ENCODE measurements around the gene MGMT.

The MGMT gene

DNA sequence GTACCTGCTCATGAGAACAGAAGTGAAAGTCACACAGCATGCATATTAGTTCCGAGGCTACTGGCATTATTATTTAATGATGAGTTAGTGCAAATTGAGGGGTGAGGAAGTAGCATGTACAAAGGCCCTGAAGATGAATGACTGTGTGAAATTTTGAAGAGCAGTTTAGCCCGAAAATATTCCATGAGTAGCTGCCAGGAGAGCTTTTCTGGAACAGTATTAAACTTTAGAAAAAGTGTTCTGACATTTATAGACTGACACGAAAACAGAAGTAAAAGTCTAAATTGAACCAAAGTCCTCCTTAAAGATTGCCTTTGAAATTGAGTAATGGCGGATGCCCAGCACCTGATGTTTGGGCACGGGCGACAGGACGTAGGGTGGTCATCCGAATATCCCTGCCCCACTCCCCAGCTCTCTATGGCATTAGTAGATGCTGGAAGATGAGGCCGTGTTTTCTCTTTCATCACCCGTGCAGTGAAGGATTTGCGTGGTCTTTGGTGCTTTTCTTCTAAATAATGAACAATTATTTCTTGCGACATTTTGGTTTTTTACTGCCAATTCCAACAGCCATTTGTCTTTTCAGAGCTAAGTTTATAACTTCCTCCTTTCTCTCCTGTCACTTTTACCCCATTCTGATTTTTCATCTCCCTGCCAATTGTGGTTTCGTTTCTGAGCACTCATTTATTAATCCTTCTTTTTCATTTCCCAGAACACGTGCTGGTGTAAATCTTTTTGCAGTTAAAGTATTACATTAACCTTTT lies 192.6 kb downstream of the MGMT start:
- no peak for DNase-seq

DNA sequence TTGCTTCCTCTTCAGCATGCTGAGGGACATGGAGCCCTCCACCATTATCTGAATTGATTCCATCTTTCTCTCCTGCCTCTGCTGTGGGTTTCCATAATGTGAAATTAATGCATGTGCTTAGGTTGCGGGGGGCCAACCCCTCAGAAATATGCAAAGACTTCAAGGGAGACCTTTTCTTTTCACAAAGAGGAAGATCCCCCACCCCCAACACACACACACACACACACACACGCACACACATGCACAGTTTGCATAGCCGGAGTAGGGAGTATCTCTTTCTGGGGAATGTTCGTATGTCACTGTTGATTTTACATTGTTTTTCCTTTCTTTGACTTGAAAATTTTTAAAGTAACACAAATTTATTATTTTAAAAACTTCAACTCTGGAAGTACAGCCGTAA lies 193.5 kb downstream of the MGMT start:
- DNase-seq, result no peak

DNA sequence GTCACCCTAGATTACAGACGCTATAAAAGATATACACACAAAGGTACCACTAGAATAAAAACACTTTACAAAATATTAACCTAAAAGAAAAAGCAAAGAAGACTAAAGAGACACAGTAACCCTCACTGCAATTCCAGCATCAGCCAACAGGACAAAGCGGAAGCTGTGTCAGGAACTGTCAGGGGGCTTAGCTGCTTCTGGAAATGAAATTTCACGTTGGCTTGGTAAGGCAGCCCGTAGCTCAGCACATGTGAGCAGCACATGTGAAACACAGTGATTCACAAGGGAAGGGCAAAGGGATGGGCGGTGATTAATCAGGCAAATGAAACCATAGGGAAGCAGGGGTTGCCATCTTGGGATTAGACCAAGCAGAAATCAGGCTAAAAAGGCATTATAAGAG lies 195.4 kb downstream of the MGMT start:
- DNase-seq, result no peak

DNA sequence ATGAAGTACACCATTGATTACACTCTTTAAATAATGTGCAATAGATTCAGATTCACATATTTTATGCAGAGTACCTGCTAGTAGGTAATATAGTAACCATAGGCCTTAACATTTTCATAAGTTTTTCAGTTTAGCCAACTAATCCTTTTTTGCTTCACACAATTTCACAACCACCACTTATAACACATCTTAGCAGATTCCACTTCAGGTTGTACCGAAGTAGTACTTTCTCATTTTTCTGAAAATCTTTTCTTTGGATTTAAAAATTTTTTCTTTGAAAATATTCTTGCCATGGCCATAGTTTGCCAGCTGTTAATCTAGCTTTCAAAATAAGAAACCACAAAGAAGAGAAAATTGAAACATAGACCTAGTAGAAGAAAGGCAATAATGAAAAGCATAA lies 203.1 kb downstream of the MGMT start:
- no peak for DNase-seq

DNA sequence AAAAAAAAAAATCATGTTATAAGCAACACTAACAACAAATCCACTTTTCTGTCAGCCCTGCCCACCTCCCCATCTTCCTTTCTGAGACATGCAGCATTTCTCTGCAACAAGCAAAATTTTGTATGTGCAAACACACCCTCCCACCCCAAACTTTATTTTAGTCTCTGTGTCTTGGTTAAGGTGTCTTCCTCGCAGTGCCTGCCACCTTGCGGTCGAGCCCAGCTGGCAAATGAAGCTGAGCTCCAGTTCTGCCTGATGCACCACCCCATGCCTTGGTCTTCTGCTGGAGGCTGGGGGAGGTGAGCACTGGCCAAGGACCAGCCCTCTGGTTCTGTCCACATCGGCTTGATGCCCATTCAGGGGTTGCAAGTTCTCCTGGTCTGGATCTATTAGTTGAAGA lies 206.3 kb downstream of the MGMT start:
- no peak for DNase-seq

DNA sequence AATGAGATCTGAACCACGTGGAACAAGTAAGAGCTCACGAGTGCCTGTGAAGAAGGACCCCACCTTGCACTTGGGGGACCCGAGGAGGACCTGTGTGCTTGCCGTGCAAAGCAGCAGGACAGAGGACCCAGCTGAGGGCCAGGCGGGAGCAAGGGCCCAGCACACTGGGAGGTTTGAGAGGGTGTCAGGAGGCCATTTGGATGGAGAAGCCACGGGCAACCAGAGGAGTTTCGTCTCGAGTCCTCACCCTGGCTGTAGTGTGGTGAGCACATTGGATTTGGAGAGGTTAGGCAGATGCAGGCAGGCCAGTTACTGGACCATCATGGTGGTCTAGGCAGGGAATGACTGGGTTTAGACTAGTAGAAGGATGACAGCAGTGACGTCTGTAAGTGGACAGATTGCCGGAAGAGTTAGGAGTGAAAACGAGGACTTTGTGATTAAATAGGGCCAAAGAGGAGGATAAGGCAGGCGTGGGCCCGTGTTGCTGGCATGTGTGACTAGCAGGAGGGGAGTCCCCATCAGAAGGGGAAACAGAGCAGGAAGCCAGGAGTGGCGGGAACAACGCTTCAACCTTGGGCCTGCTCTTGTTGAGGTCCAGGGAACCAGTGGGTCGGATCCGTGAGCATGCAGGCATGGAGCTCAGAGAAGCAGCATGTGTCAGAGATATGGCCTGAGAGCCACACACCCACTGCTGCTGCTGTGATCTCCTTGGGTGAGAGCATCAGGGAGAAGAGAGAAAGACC lies 208.2 kb downstream of the MGMT start:
- no peak for DNase-seq

DNA sequence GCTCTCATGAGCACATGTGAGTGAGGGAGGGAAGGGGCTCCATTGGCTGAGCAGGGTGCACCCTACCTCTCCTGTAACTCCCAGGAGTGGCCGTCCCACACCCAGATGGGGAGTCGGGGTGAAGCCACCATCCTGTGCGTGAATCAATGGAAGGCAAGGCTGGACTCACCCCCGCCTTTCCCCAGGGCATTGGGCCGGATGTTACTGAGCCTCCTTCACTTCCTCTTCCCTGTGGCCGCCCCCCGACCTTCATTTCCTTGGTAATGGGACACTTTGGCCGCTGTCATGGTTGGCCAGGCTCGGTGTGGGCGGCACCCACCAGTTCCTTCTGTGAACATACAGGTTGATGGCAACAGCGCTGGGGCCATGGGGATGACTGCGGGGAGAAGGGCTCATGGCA lies 209.0 kb downstream of the MGMT start:
- no peak for DNase-seq

DNA sequence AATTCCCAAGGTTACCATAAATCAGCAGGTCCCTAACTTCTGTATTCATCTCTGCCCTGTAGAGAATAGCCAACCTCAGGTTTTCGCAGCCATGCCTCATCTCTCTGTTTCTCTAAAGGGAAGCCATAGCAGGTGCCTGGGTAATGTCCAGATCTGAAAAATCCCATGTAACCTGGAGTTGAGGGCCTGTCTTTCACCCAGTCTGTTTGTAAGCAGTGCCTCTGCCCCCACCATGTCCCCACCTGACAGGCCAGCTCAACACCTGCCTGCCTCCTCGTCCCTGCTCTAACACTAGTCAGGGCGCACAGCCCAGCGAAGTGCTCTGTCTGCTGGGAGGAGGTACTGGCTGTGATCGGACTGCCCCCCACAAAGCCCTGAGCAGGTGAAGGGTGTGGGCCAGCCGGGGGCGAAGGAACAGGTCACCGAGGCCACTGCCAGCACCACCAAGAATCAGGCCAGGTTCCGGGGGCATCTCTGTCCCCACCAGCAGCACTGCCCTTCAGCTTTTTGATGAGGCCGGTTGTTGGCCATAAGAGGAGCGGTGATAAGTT lies 210.4 kb downstream of the MGMT start:
- DNase-seq, result no peak

DNA sequence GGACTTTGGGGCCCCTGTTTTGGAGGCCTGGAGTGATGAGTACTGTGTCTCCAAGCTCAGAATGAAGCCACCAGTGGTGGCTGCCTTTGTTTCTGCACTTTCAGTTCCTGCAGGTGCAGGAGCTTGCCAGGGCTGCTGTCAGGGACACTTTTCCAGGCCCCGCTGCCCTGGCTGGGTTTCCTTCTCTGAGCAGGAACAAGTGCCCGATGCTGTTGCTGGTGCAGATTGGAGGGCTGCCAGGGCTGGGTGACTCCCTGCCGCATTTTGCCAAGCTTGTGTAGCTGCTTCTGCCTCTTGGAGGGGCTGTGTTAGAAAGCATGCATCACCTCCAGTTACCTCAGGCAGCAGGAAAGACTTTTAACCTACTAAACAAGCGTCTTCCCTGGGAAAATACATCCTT lies 211.1 kb downstream of the MGMT start:
- no peak for DNase-seq

DNA sequence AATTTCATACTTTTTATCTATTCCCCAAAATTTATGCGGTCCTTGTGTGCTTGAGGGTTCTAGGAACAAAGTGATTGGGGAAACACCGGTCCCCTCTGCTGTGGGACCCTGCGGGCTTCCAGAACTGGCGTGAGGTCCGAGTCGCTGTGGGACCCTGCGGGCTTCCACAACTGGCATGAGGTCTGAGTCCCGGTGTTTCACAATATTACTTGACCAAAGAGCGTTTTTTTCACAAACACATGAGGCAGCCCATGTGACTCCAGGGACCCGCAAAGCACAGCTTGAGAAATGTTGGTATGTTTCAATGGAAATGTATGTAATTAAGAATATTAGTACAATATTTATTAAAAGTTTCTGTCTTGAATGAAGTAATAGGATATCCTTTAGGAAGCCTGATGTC lies 212.2 kb downstream of the MGMT start:
- DNase-seq, result no peak

DNA sequence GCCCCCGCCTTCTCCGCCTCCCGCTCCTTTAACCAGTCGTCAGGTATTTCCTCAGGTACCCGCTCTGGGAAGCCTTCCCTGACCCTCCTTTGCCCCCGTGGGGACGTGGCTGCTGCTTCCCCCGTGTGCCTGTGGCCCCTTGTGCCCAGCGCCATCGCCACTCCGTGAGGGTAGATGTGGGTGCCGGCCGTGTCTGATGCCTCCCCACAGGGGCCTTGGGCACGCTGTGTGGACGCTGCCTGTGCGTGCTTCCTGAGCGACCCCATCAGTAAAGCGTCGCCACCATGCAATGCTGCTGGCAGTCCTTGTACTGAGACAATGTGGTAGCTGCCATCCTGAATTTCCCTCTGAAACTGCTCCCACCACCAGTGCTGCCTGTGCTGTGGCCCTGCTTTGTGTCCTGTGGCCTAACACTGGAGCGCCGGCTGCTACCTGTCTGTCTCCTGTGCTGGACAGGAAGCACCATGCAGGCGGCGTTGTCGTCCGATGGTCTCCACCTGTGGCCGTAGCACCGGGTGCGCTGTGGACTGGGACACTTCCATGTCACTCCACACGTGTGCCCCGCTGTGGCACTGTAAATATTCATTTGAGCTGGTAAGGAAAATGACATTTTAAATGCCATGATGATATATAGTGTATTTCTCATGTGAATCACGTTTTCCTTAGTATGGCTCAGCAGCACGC lies 213.8 kb downstream of the MGMT start:
- no peak for DNase-seq

DNA sequence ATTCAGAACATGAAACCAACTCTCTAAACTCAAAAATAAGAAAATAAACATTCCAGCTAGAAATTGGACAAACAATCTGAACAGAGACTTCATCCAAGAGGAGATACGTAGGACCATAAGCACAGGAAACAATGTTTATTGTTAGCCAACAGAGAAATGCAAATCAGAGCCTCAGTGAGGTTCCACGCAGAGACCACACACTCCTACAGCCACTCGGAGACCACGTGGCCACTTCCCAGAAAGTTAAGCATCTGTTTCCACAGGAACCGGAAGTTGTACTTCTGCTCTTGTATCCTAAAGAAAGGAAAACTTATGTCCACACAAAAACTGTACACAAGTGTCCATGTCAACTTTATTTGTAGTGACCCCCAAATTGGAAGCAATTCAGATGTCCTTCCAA lies 214.8 kb downstream of the MGMT start:
- no peak for DNase-seq

DNA sequence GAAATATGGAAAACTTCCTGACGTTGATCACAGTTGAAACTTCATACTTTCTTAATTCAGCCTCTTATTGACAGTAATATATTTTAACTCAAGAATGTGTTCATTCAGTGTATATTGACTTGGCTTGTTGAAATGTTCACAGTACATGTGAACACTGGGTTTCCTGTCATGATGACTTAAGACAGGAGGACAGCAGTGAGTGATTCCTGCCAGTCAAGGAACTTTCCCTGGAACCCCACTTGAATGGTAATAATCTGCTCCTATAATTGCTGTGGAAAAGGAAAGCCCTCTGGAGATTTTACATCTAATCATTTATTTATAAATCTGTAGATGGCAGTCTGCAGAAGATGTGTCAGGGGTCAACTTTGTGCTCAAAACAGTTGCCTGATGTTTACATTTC lies 216.5 kb downstream of the MGMT start:
- DNase-seq, result no peak

DNA sequence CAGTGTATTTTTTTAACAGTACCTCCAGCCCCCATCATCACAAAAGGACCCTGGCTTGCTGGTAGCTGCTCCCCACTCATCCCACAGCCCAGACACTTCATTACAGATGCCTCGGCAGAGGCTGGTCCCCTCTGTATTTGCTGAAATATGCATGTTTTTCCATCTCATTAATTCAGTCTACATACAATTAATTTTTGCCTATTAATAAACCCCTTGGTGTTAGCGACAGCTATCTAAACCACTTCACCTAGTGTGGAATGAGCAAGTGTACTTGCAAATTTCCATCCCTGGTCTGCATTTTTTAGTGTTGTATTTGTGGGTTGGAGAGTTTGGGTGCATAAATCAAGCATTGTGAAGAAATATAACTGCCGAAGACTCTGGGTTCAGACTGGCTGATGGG lies 216.9 kb downstream of the MGMT start:
- no peak for DNase-seq

DNA sequence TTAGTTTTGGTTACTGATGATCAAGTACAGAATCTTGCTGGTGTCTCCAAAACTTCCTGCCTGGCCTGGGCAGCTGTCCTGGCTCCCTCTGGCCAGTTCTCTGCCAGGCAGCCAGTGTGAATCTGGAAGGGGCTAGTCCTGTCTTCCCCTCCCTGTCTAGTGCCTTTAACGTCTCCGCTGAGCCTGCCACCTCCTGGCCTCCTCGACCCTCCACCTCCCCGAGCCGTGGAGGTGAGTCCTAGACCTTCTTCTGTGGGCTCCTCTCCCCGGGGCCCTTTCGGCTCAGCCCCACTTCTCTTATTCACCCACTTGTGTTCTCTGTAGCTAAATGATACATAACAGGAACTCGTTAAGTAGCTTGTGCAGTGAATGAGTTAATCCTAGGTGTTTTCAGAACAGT lies 218.2 kb downstream of the MGMT start:
- no peak for DNase-seq

DNA sequence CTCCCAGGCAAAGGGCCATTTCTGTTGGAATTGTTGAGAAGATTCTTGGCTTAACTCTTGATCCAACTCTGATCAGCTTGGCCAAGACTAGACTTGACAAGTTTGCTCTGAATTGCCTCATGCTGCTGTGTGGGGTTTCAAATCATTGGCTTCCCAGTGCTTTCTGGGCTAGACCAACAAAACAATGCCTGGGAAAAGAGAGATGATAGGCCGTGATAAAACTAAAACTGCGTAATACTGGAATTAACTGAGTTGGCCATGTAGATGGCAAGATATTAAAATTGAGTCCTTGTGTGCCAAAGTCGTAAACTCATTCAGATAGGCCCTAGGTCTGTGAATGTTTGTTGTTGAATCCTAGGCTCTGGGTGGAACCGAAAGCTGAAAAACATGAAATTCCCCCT lies 222.6 kb downstream of the MGMT start:
- no peak for DNase-seq

DNA sequence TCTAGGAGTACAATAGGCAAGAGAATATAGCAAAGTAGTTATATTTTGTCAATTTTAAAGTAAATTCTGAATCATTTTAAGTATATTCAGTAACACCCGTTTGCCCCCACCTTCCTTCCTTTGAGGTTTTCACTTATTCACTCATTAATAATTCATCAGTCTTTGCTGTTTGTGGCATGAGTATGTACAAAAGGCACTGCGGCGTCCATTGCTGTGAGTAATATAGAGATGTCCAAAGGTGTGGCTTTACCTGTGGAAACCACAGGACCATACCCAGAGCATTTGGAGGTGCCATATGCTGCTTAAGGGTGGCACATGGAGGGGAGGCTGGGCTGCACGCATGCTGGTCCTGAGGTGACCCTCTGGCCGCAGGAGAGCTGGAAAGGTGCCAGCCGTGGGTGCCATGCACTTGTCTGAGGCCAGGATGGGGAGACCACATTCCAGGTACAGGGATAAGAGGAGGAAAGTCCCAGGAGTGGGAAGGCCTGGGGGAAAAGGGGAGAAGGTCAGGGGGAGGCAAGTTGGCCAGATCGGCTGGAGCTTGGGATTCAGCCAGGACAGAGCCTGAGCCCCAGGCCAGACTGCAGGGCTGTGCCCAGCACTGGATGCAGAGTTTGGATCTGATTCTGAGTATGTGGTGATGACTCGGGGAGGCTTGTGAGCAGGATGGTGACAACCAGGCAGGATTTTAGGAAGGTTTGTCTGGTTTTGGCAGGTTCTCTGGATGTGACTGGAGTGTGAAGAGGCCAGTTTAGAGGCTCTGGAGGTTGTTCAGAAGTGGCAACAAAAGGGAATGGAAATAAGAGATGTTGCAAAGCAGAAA lies 223.4 kb downstream of the MGMT start:
- no peak for DNase-seq

DNA sequence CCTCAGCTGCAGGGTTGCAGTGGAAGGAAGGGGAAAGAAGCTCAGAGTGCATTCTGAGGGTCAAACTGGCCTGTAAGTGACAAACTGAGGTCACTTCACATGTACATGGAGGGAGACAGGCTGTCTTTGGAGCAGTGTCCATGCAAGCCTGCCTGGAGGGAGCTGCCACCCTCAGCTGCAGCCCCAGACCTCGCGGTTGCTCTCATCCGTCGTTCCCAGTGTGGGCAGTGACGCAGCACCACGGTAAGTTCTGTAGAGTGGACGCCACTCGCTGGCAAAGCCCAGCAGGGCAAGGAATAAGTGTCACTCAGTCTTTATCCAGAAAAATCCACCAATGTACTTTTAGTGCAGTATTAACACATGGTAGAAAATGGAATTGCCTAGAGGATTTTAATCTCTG lies 225.7 kb downstream of the MGMT start:
- no peak for DNase-seq

DNA sequence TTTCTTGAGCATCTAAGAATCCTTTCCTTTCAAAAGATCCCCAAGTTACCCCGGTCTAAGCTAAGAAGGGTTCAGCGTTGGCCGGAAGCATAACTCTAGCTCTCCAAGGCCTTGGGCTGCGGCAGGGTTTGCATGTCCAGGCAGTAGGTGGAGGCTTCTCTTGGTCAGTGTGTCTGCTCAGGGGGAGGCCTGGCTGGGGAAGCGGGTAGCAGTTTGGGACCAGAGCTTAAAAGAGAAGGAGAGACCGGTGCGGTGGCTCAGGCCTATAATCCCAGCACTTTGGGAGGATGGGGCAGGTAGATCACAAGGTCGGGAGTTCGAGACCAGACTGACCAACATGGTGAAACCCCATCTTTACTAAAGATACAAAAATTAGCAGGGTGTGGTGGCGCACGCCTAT lies 226.3 kb downstream of the MGMT start:
- DNase-seq, result no peak

DNA sequence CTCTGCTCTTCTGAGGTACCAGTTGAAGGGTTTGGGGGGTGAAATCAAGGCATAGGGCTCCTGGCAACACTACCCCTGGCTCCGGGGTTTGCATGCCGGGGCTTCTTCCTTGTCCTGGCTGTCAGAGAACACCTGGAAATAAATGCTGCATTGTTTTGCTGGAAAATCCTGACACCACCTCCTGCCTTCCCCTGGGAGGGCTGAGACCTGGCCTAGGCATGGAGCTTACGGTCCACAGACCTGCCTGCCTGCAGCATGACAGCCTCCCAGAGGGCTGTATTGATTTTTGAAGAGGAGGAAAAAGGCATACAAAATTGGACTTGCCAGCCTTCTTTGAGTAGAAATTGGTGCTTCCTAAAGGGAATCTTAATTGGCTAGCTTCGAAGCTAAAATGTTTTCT lies 227.1 kb downstream of the MGMT start:
- DNase-seq, result no peak

DNA sequence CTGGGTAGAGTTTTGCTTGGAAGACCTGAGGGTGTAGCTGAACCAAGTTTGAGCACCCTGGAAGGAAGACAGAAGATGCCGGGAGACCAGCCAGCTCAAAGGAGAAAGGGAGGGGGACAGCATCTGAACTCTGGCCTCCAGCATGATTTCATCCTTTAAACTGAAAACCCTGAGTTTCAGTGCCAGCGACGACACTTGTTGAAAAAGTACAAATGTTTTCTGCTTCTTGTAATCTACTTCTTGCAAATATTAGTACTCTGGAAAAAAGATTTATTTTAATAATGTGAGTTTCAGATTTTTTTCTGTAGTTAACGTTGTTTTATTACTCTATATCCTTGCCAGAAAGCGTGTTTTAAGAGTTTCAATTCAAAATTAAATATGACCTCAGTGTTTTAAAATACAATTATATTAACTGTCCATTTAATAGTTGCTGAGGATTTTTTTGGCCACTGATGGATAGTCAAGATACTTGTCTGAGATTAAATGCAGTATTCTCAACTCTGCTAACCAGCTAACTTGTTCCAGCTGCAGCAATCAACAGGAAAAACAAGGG lies 227.7 kb downstream of the MGMT start:
- DNase-seq, result no peak

DNA sequence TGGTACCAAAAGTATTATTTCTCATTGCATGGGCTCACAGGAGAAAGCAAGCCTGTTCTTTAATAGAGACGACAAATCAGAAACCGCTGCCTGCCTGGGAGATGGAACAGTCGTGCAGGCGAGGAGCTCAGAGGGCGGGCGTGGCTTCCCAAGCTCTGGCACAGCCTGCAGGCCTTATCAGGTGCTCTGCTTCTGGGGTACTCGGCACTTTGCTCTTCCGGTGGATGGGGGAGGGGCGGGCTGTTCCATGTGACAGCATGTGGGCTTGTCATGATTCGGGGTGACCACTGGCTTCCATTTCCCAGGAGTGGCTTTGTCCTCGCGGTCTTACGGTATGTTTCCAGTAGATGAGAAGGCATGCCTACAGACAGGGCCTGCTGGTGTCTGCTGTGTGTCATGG lies 228.6 kb downstream of the MGMT start:
- no peak for DNase-seq

DNA sequence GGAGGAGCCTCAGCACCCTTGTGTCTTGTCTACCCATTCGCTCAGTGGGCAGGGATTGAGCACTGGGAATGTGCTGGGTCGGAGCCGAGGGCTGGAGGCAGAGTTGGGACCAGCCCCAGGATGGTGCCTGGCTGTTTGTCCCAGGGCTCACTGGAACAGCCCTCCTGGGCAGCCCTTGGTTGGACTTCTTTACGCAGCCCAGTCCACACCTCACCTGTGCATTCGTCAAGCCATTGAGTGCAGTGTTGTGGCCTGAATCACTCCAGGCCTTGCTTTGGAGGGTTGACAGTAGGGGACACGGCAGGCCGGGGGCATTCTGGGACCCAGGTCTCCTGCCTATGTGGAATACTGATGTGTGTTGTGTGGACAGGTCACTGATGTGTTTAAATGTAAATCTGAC lies 229.6 kb downstream of the MGMT start:
- DNase-seq, result no peak

Data from CD4-positive, alpha-beta T cell treated with Interleukin-15 for 1 hour (primary cell).